ENCODE results near the gene TRIM62.

Gene TRIM62

DNA sequence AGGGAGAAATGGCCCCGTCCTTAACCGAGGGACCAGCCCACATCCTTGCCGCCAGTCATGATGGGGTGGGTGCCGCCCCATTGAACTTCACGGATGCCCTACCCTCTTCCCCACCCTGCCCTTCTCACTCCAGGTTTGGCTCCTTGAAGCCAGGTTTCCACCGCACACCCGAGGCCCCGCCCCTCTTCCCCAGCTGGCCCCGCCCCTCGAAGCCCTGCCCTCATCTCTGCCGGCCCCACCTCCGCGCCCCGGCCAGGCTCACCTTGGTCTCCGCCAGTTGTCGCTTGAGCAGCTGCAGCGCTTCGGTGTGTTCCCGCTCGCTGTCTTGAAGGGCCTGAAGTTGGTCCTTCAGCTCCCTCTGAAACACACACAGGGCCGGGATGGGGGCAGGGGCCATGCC lies 16.6 kb downstream of the TRIM62 start:
- TF ChIP-seq, protein P1, sequence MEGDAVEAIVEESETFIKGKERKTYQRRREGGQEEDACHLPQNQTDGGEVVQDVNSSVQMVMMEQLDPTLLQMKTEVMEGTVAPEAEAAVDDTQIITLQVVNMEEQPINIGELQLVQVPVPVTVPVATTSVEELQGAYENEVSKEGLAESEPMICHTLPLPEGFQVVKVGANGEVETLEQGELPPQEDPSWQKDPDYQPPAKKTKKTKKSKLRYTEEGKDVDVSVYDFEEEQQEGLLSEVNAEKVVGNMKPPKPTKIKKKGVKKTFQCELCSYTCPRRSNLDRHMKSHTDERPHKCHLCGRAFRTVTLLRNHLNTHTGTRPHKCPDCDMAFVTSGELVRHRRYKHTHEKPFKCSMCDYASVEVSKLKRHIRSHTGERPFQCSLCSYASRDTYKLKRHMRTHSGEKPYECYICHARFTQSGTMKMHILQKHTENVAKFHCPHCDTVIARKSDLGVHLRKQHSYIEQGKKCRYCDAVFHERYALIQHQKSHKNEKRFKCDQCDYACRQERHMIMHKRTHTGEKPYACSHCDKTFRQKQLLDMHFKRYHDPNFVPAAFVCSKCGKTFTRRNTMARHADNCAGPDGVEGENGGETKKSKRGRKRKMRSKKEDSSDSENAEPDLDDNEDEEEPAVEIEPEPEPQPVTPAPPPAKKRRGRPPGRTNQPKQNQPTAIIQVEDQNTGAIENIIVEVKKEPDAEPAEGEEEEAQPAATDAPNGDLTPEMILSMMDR (IDR thresholded peaks at IDR 0.05), result no peak

DNA sequence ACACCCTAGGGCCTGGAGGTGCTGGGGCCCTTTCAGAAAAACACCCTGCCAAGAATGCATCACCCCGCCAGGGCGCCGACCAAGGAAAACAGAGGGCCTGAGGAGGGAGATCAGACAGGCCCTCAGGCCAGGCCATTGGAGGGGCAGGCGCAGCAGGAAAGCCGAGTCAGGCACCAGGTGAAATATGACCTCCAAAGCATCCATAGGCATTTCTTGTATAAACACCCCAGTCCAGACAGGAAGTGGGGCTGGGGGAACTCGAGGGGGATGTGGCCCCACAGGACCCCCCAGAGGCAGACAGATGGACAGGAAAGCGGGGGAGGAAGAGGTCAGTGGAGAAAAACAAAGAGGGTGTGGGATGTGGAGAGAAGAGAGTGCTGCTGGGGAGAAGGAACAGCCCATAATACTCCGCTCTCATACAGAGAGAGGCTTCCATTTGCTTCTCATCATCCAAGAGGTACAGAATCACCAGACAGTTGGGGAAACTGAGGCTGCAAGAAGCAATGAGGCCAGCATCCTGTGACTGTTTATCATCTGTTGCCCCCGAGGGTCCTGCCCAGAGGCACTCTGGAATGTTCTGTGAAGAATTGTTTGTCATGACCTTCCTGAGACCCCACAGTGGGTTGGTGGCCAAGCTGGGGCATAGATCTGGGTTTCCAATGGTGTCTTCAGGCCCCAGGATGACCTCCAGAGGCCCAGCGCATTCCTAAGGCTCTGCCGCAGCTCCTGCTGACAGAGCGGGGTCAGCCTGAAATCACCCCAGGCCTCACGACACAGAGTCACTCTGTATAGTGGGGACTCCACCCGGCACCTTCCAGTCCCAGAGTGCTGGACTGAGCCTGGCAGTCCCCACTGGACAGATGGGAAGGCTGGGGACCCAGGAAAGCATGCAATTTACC lies 18.0 kb downstream of the TRIM62 start:
- TF ChIP-seq, protein P1 (IDR thresholded peaks at IDR 0.05), result no peak

DNA sequence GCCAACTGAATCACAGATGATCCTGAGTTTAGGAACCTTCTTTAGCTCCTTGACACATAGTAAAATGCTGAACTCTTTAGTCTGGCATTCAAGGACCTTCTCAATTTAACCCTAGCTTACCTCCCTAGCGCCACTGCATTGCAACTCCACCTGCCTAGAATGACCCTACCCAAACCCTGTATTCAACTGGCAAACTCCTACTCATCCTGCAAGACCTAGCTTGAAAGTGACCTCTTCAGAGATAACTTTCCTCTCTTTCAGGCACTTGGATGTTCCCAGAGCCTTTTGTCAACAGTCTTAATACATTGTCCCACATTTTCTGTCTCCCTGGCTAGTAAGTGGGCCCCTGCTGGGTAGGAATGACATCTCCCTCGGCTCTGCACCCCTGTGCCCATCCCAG lies 19.7 kb downstream of the TRIM62 start:
- TF ChIP-seq, protein P1 (IDR thresholded peaks at IDR 0.05), result no peak

DNA sequence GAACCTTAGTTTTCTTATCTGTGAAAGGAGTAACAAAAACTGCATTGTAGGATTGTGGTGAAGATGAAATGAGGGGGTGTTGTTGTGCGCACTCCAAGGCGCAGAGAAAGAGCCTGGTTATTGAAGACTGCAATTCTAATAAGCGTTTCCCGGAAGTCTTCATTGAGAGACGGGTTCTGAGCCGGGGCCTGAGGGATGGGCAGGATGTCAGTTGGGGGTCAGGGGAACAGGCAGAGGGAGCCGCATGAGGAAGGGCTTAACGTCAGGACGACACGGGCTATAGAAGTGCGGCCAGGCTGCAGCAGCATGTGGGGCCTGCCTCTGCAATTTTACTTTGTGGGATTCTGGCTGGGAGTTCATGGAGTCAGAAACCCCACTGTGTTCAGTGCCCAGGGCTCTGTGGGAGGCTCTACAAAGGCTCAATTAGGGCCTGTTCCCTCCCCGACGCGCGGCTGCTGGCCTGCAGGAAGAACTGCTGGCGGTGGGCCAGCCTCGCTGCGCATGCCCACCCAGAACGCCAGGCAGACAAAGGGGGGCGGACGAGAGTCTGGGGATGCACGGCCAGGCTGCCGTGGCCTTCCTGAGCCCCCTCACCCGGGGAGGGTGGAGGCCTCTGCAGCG lies 20.7 kb downstream of the TRIM62 start:
- TF ChIP-seq, protein P1 (IDR thresholded peaks at IDR 0.05), result no peak

DNA sequence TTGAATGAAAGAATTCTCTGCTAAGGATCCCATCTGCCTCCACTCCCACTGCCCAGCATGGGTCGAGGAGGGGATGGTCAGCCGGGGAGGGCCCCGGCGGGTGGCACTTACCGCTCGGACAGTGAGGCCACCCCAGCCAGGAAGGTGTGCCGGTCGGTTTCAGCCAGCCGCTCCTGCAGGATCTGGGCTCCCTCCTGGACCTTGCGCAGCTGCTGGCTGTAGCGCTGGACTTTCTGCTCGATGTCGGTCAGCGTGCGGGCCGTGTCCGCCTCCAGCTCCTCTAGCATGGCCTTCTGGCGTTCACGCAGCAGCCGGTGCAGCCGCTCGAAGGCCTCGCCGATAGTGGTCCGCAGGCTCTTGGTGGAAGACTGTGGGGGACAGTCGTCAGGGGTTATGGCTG lies 22.3 kb downstream of the TRIM62 start:
- TF ChIP-seq, protein P1 (IDR thresholded peaks at IDR 0.05), result no peak

DNA sequence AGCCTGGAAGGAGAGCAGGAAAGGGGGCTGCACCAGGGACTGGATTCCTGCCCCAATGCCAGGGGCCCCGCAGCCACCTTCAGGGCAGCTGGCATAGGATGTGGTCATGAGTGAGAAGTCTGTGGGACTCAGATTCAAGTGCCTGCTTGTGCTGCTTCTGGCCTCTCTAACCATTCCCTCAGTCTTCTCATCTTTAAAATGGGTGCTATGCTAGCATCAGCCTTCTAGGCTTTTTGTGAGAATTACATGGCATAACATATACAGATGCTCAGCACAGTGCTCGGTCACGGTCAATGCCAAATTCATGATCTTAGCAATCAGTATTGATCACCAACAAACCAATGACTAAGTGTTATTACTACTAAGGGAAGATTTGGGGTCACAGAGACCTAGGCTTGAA lies 23.5 kb downstream of the TRIM62 start:
- TF ChIP-seq, protein P1 (IDR thresholded peaks at IDR 0.05), result no peak

DNA sequence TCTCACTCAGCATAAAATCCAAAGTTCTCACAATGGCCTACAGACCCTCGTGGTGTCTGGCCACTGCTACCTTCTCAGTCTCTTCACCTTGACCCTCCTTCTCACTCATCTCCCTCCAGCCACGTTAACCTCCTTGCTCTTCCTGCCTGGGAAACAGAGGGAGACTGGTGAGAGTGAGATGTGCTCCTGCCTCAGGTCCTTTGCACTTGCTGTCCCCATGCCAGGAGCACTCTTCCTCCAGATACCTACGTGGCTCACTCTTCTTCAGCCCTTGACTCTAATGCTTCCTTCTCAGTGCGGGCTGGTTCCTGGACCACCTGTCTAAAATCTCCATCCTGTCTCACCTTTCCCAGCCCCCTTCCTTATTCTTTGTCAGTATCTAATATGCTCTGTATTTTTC lies 24.7 kb downstream of the TRIM62 start:
- TF ChIP-seq, protein P1 (IDR thresholded peaks at IDR 0.05), result no peak

Measured in LNCAP (cell line).